CD14-positive monocyte (primary cell): ENCODE data around the gene PLG. TPM values are rescaled to one million over a fixed set of nuclear protein-coding genes. Genes with fewer than 3 reads are reported as not detected.

ENCODE experiments used
- DNase-seq, 3 donors: peaks; one replicate each; pipeline ENCODE4 v3.0.0-alpha.2; 2011 to 2022
- H2AFZ ChIP-seq: 2 replicates; pipeline ENCODE4 v1.6.0; 2012; ENCODE audit warnings: mild to moderate bottlenecking, low read depth, low read length, inconsistent platforms; ENCODE audit not compliant: insufficient read depth, poor library complexity, severe bottlenecking
- H3K27ac ChIP-seq, 2 donors: 1 replicate in 1 of 2; 2 replicates in 1 of 2; pipeline ENCODE4 v1.5.1; 2012 to 2013; ENCODE audit warnings: low read length in 2 of 2, control low read depth in 1 of 2, inconsistent platforms in 1 of 2, low read depth in 1 of 2, mild to moderate bottlenecking in 1 of 2
- H3K27me3 ChIP-seq, 2 donors: one replicate each; pipeline versions ENCODE4 v1.6.0 to v1.6.1; 2011 to 2013; ENCODE audit warnings: low read length in 2 of 2; ENCODE audit not compliant: control insufficient read depth in 2 of 2, insufficient read depth in 2 of 2
- H3K36me3 ChIP-seq, 2 donors: replicated peaks in 1 of 2; 1 replicate in 1 of 2; 2 replicates in 1 of 2; pipeline versions ENCODE4 v1.5.1 to v1.6.1; 2012 to 2013; ENCODE audit warnings: low read length in 2 of 2, control low read depth in 1 of 2, inconsistent platforms in 1 of 2, mild to moderate bottlenecking in 1 of 2; ENCODE audit not compliant: insufficient read depth in 2 of 2, control insufficient read depth in 1 of 2
- H3K4me1 ChIP-seq, 2 donors: 1 replicate in 1 of 2; 2 replicates in 1 of 2; pipeline versions ENCODE4 v1.5.1 to v1.6.1; 2012 to 2013; ENCODE audit warnings: low read length in 2 of 2, control low read depth in 1 of 2, inconsistent platforms in 1 of 2, mild to moderate bottlenecking in 1 of 2, moderate library complexity in 1 of 2; ENCODE audit not compliant: insufficient read depth in 2 of 2, control insufficient read depth in 1 of 2
- H3K4me2 ChIP-seq: replicated peaks from 2 replicates; pipeline ENCODE3; 2012; ENCODE audit warnings: low read length, moderate library complexity, mild to moderate bottlenecking; ENCODE audit not compliant: poor library complexity, severe bottlenecking; ENCODE audit errors: extremely low read depth
- H3K4me3 ChIP-seq, 3 experiments: fragments of 200-600 bp in 1 of 3; sonication (generic) in 1 of 3; replicated peaks in 1 of 3; 1 replicate in 2 of 3; 2 replicates in 1 of 3; pipeline ENCODE4 v1.5.1; 2011 to 2013; ENCODE audit warnings: low read length in 3 of 3, mild to moderate bottlenecking in 3 of 3, control low read depth in 2 of 3, low read depth in 2 of 3, inconsistent platforms in 1 of 3, moderate library complexity in 1 of 3
- H3K79me2 ChIP-seq: 2 replicates; pipeline ENCODE4 v1.6.0; 2012; ENCODE audit warnings: mild to moderate bottlenecking, control low read depth, inconsistent platforms, low read length, moderate library complexity; ENCODE audit not compliant: insufficient read depth
- H3K9ac ChIP-seq: 2 replicates; pipeline ENCODE4 v1.6.0; 2017; ENCODE audit warnings: low read length, mild to moderate bottlenecking; ENCODE audit not compliant: insufficient read depth, poor library complexity, severe bottlenecking
- H3K9me3 ChIP-seq, 2 donors: replicated peaks in 1 of 2; 1 replicate in 1 of 2; 2 replicates in 1 of 2; pipeline versions ENCODE4 v1.5.1 to v1.6.1; 2012 to 2013; ENCODE audit warnings: low read length in 2 of 2, control low read depth in 1 of 2; ENCODE audit not compliant: control insufficient read depth in 1 of 2, insufficient read depth in 1 of 2
- H4K20me1 ChIP-seq: 2 replicates; pipeline ENCODE4 v1.6.0; 2012; ENCODE audit warnings: mild to moderate bottlenecking, low read length, control low read depth, moderate library complexity; ENCODE audit not compliant: insufficient read depth
- H3K27ac Mint-ChIP-seq, 7 donors: one replicate each; pipeline ENCODE4 v1.8.0; 2020; ENCODE audit warnings: mild to moderate bottlenecking in 7 of 7, mixed read lengths in 7 of 7, moderate library complexity in 6 of 7, inconsistent platforms in 2 of 7
- H3K27me3 Mint-ChIP-seq, 3 donors: one replicate each; pipeline ENCODE4 v1.8.0; 2021 to 2022; ENCODE audit warnings: low read depth in 3 of 3, mild to moderate bottlenecking in 3 of 3, mixed read lengths in 3 of 3, moderate library complexity in 3 of 3, inconsistent platforms in 1 of 3
- H3K36me3 Mint-ChIP-seq, 2 donors: one replicate each; pipeline ENCODE4 v1.8.0; 2020; ENCODE audit warnings: mixed read lengths in 2 of 2, inconsistent platforms in 1 of 2, mild to moderate bottlenecking in 1 of 2
- H3K4me1 Mint-ChIP-seq: one replicate; pipeline ENCODE4 v1.8.0; 2020; ENCODE audit warnings: mild to moderate bottlenecking, mixed read lengths
- H3K4me3 Mint-ChIP-seq, 2 donors: one replicate each; pipeline ENCODE4 v1.8.0; 2020; ENCODE audit warnings: mild to moderate bottlenecking in 2 of 2, mixed read lengths in 2 of 2, moderate library complexity in 1 of 2
- H3K9me3 Mint-ChIP-seq, 7 donors: one replicate each; pipeline ENCODE4 v1.8.0; 2020 to 2022; ENCODE audit warnings: mixed read lengths in 7 of 7, mild to moderate bottlenecking in 6 of 7, moderate library complexity in 6 of 7, inconsistent platforms in 2 of 7
- CTCF ChIP-seq: fragments of 200-600 bp; IDR thresholded peaks from one replicate; pipeline ENCODE4 v1.8.0; 2022; ENCODE audit warnings: antibody characterized with exemption, mild to moderate bottlenecking
- WGBS: methylation state at CpG from one replicate; pipeline ENCODE4 v1.1.5; 2013; ENCODE audit warnings: missing lambda C conversion rate; ENCODE audit not compliant: insufficient coverage; 5-methylcytosine and 5-hydroxymethylcytosine counted together
- intact Hi-C, 2 donors: fragments of 100-400 bp; cut with micrococcal nuclease; formaldehyde crosslinking; loops; one replicate each; pipeline versions ENCODE4 v1.15.0 to v1.15.1; 2023
- polyA plus RNA-seq, 3 donors: library from polyadenylated mRNA; depleted of rRNA in 1 of 3; unstranded in 2 of 3; stranded (reverse) in 1 of 3; fragments of 300-500 nt in 2 of 3; fragments of >200 nt in 1 of 3; fragmentation: Illumina TruSeq in 2 of 3; gene quantifications; 1 replicate in 2 of 3; 2 replicates in 1 of 3; pipeline ENCODE4 v1.2.3, GENCODE V29; 2012 to 2021

Gene PLG
- polyA plus RNA-seq, 3 donors = not detected

- H3K27ac Mint-ChIP-seq = no peak overlapping the region
- H3K4me2 ChIP-seq = no peak overlapping the region
- no peaks in the 10 kb centered on the region for H3K79me2 ChIP-seq
- peaks cover 0 to 7% of the 10 kb centered on the region in 2 donors for H3K27me3 ChIP-seq
- no peak for TF ChIP-seq CTCF
- peaks cover 0 to 12% (median 4%) of the 10 kb centered on the region in 3 donors for H3K27me3 Mint-ChIP-seq
- no peak for DNase-seq
- H3K9ac ChIP-seq = no peak overlapping the region
- H3K4me1 Mint-ChIP-seq = no peaks in the 10 kb centered on the region
- no peaks in the 10 kb centered on the region for H3K36me3 ChIP-seq
- H3K9me3 Mint-ChIP-seq = peaks cover 0 to 9% (median 2%) of the 10 kb centered on the region in 7 donors
- H3K4me1 ChIP-seq = no peaks in the 10 kb centered on the region
- no peak overlapping the region for H3K4me3 ChIP-seq
- H3K4me3 Mint-ChIP-seq = no peak overlapping the region
- H3K9me3 ChIP-seq = peaks cover 0 to 6% of the 10 kb centered on the region in 2 donors
- intact Hi-C loops = no loop called here
- no peak overlapping the region for H2AFZ ChIP-seq
- 81% methylated on average over 3 of the region's 4 CpGs for WGBS
- no peak overlapping the region for H3K27ac ChIP-seq
- no peaks in the 10 kb centered on the region for H4K20me1 ChIP-seq
- H3K36me3 Mint-ChIP-seq = no peaks in the 10 kb centered on the region
These were observed 23.8 kb upstream of the PLG start for GRCh38 chr6:160678230-160678629.

DNA sequence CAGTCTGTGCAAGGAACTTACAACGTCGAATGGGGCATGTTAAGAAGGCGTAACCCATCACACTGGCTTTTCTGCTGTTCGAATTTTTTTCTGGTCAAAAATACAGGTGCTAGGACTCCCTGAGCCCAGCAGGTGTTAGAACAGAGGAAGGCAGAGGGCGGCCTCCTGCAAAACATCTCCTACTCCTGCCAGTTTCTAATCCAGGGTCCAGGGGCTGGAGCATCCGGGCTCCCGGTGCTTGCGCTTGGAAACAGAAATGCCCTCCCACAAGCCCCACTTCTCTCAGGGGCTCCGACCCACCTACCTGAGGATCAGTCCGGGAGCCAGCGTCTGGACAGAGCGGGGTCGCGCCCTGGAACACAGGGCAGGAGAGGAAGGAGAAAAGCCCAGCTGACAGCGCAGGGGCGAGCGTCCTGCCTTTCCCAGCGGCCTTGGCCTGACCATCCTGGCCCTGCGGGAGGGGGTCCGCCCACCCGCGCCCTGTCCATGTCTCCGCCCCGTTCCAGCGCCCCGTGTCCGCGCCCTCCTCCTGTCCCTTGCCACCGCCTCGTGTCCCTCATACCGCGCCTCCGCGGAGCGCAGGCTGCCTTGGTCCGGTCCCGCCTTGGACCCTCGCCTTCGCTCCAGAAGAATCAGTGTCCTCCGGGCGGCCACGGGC, 23.2 kb upstream of the PLG start:
- Histone ChIP-seq H3K9ac (no peak overlapping the region), H3K27me3 (peaks cover 0 to 7% of the 10 kb centered on the region in 2 donors), H3K4me1 (no peaks in the 10 kb centered on the region), H3K4me3 (no peak overlapping the region), H2AFZ (no peak overlapping the region), H3K27ac (no peak overlapping the region), H3K9me3 (peaks cover 0 to 6% of the 10 kb centered on the region in 2 donors), H3K36me3 (no peaks in the 10 kb centered on the region), H3K79me2 (no peaks in the 10 kb centered on the region), H3K4me2 (no peak overlapping the region), H4K20me1 (no peaks in the 10 kb centered on the region)
- peaks cover 0 to 12% (median 4%) of the 10 kb centered on the region in 3 donors for H3K27me3 Mint-ChIP-seq
- 15% methylated on average over 42 of the region's 42 CpGs for WGBS
- peaks cover 0 to 8% (median 2%) of the 10 kb centered on the region in 7 donors for H3K9me3 Mint-ChIP-seq
- intact Hi-C loops = no loop called here
- DNase-seq = no peak
- H3K4me1 Mint-ChIP-seq = no peaks in the 10 kb centered on the region
- no peaks in the 10 kb centered on the region for H3K36me3 Mint-ChIP-seq
- no peak overlapping the region for H3K27ac Mint-ChIP-seq
- no peak overlapping the region for H3K4me3 Mint-ChIP-seq
- no peak for TF ChIP-seq CTCF
